Activated CD8-positive, alpha-beta memory T cell treated with anti-CD3 and anti-CD28 coated beads for 1 hour (primary cell): Measurements from ENCODE around the gene THAP5.
A peak's percentile ranks its signal among the peaks of the same experiment; 100 is the strongest.
"Not testable (repeated sequence)": the region's sequence is repeated elsewhere in the genome, so short reads cannot be mapped to it uniquely, and the experiment has no call there.

Experiments used
- DNase-seq, 2 donors: peaks; one replicate each; pipeline ENCODE4 v3.0.0-alpha.2; 2020; ENCODE audit warnings: low read depth in 1 of 2; ENCODE audit errors: extremely low read depth in 1 of 2

The THAP5 gene

DNA sequence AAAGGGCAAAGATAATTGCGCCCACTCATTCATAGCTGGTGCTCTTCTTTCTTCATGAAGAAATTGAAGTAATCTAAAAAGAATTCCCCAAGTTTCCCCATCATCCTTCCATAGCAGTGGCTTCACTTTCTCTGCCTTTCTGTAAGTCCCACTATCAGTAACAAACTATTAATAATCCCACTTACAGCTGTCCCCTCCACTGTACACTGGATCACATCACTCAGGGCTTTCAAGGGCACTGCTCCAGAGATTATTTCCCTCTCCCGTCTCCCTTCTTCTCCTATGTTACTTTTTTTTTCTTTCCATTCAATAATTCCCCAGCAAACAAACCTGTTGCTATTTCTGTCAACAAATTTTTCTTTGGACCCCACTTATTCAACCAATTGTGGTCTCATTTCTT, 16.3 kb upstream of the THAP5 start:
- no peak for DNase-seq

DNA sequence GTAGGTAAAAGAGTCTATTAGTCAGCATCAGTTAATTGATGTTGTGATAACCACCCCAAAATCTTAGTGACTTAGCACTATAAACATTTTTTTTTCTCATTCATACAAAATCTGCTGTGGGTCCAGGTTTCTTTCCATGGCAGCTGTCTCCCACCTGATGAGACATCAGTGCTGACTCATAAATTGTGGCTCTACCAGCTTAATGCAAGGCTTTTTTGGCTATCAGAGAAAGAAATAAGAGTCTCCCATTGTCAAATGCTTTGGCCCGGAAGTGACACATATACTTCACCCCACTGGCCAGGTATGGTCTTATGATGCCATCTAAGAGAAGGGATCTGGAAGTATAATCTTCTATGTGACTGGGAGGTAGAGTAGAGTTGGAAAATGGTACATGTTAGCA, 14.7 kb upstream of the THAP5 start:
- DNase-seq, result no peak

DNA sequence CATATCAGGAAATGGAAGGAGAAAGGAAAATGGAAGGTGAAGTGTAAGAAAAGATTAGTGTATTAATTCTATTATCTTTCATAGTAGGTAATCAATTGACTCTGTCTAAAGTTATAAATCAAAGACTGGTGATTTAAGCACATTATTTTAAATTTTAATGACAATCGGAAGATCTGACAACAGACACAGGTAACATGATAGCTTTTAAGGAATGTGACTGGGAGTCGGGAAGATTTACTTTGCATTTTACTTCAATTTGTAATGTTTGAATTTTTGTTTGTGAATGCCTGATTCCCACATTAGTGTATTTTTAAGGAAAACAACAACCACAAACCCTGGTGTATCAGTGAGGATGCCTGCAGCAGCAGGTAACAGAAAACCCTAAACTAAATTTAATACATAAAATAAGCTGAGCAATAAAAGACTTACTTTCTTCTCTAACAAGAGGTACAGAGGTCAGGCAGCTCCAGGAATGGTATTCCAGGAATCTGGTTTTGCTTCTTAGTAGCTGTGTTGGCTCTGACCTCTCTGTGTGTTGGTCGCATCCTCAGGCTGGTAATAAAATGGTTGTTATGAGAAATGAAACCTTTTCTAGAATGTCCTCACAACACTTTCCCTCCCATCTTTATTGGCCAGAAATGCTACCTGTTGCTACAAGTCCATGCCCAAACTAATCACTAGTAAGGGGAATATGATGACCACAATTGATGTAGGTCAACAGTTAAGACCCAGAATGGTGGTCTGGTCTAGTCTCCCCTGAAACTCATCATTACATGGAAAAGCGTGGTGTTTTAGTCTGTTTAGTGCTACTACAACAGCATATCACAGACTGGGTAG, 12.4 kb upstream of the THAP5 start:
- DNase-seq, result no peak

DNA sequence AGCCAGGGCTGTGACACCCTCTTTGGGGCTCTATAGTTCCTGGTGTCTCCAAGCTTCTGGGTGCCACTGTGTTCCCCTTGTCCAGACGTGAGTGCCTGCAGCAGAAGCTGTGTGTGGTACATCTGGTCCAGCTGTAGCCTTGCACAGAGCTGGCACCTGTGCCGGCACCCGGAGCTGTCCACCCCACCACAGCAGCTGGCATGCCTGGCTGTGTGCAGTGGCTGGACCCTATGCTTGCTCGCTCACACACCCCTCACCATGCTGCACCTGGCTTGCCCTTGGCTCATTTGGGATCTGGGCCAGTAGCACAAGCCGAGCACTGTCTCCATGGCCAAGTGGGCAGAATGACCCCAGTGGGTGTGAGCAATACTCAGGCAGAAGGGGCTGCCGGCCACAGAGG, 10.8 kb upstream of the THAP5 start:
- no peak for DNase-seq

DNA sequence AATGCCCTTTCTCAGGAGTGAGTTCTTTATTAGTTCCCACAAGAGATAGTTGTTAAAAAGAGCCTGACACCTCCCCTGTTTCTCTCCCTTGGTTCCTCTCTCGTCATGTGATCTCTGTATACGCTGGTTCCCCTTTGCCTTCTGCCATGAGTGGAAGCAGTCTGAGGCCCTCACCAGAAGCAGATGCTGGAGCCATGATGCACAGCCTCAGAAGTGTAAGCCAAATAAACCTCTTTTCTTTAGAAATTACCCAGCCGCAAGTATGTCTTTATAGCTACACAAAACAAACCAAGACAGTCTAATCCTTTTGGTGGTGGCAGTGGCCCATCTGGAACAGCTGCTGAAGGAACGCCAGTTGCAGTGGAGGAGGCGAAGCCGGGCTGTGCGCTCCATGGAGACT, 9.4 kb upstream of the THAP5 start:
- DNase-seq, result no peak

DNA sequence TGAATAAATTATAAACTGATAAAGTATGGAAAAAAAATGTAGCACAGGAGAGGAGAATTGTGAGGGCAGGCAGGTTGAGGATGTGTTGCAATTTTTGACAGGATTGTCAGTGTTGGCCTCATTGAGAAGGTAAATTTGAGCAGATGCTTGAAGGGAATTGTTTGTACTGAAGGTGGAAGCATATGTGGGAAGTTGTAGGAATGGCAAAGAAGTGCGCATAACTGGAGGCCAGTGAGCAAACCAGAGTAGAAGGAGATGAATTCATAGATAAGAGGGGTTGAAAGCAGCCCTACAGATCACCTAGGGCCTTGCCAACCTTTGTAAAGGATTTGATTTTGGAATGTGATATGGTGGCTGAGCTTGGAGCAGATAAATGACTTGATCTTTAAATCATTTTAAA, 6.6 kb upstream of the THAP5 start:
- no peak for DNase-seq

DNA sequence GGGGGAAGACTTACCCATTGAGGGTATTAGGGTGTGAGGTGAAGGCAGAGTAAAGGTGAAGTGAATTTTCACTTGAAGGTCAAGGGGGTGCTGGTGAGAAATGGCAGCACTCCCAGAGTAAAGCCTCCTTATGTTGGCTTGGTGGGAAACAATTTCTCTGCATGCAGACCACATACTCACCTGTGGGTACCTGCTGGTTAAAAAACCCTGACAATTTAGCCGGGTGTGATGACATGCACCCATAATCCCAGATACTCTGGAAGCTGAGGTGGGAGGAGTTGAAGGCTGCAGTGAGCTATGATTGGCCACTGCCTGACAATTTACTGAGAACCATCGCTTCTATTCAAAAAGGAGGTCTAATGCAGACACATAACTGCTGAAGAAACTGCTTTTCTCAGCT, 5.7 kb upstream of the THAP5 start:
- DNase-seq, result no peak

DNA sequence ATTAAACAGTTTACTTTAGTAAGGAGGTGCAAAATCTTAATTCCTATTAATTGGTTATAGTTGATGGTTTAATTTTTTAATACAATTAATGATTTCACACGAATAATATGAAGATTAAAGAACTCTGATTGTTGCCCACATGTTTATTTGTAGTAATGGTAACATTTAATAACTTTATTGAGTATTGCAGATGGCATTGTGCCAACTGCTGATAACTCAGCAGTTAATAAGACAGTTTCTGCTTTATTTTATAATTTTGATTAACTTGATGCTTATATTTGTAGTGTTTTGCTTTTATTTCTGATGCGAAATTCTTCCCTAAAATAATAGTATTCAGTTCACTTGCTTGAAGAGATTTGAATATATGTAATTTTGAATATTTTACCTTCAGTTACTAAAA, 3.0 kb upstream of the THAP5 start:
- DNase-seq, result no peak

DNA sequence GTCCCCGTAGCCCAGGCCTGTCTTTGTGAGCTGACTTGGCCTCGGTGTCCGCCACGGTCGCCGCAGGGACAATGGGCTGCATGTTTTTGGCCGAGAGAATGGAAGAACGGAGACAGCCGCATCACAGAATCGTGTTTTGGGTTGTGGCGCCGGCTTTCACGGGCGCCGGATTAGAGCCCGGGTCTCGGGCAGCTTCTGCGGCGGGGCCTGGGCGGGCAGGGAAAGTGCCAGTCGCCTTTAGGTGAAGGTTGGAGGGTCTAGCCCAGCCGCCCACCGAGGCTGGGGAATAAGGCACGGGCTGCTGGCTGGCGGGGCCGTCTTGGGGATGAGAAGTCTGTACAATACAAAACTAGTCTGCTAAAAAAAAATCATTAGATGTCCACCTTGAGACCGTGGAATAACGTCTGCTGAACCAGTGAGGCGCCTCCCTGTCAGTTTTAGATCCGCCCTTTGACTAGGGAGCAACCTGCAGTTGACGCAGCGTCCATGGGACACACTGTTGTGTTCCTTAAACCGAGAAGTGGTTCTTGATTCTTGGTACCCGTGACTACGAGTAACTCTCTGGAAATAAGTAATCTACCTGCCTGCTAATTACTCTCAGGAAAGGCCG, 745 bp upstream of the THAP5 start:
- peak in 1 of 2 donors; percentile 25 for DNase-seq

DNA sequence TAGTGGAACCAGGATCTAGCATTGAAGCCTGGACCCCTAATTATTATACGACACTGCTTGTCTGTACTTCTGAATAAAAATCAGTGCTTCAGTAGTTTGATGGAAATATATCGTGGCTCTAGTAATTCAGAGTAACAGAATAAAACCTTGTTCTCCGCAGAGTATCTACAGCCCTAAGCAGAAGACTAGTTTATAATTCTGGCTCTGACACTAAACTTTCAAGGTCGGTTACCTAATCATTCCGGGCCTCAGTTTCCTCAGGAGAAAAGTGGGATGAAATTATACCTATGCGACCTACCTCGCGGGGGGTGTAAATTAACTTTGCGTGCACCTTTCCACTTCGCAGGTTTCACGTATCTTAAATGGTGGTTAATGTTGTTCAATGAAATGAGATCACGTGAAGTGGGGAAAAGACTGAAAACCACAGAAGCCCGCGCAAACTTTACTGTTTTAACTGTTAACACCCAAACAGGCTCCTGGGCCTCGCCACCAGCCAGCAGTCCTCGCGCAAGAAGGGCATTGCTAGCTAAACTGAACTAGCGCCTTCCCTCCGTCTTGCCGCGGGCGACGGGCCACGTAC, 615 bp downstream of the THAP5 start:
- DNase-seq, result peak in 1 of 2 donors; percentile 25

DNA sequence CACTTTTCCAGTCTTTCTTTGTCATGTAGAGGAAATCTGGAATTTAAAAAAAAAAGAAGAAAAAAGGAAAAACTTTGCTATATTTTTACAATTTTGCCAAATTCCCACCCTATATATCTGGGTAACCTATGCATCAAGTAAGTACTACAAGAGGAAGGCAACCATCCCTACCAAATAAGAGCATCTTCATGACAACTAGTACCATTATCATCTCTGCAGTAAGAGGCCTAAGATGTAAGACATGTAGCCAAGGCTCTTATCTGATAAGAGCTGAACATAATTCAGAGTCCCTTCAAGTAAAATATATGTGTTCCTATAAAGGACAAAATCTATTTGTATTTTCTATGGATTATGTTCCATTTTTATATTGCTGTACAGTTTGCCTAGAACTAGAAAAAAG, 3.5 kb downstream of the THAP5 start:
- DNase-seq, result no peak

DNA sequence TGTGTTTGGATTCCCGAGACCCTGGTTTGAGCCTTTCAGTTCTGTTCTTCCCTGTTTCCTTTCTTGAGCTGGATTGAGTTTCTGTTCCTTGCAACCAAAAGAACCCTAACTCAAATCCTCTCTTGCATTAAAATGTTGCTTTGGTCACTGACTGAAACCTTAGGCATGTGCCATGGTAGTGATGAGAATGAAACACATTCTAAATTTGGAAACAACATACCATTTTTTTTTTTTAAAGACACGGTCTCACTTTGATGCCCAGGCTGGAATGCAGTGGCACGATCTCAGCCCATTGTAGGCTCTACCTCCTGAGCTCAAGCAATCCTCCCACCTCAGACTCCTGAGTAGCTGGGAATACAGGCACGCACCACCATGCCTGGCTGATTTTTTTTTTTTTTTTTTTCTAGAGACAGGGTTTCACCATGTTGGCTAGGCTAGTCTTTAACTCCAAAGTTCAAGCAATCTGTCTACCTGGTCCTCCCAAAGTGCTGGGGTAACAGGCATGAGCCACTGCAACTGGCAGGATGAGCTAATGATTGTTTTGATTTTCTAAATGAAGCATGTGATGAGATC, 8.4 kb downstream of the THAP5 start:
- DNase-seq, result no peak

DNA sequence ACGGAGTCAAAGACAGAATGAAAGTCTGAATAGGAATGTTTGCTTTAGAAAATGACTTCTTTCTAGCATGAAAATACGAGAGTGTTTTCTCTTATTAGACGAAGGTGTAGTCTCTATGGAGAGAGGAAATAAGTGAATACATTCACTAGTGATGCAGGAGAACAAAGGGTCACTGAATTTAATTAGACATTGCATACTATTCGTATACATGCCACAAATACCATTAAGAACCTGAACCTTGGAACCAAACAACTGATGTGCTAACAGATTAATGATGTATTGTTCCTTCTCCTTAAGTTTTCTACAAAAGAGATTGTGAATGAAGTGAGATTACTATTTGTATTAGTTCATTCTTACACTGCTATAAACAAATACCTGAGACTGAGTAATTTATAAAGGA, 10.3 kb downstream of the THAP5 start:
- DNase-seq, result no peak

DNA sequence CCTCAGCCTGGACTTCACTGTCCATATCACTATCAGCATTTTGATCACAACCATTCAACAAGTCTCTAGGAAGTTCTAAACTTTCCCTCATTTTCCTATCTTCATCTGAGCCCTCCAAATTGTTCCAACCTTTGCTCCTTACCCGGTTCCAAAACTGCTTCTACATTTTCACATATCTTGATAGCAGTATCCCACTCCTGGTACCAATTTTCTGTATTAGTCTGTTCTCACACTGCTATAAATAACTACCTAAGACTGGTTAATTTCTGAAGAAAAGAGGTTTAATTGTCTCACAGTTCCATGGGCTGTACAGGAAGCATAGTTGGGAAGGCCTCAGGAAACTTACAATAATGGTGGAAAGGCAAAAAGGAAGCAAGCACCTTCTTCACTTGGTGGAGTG, 11.9 kb downstream of the THAP5 start:
- DNase-seq, result no peak

DNA sequence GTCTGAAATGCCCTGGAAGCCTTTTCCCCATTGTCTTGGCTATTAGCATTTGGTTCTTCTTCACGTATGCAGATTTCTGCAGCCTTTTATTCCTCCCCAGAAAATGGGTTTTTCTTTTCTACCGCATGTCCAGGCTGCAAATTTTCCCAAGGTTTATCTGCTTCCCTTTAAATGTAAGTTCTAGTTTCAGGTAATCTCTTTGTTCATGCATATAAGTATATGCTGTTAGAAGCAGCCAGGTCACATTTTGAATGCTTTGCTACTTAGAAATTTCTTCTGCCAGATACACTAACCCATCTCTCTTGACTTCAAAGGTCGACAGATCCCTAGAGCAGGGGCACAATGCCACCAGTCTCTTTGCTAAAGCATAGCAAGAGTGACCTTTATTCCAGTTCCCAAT, 12.3 kb downstream of the THAP5 start:
- no peak for DNase-seq

DNA sequence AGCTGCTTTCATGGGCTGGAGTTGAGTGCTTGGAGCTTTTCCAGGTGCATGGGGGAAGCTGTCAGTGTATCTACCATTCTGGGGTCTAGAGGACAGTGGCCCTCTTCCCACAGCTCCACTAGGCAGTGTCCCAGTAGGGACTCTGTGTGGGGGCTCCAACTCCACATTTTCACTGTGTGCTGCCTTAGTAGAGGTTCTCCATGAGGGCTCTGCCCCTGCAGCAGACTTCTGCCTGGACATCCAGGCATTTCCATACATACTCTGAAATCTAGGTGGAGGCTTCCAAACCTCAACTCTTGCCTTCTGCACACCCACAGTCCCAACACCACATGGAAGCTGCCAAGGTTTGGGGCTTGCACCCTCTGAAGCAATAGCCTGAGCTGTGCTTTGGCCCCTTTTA, 12.8 kb downstream of the THAP5 start:
- DNase-seq, result not testable (repeated sequence)

DNA sequence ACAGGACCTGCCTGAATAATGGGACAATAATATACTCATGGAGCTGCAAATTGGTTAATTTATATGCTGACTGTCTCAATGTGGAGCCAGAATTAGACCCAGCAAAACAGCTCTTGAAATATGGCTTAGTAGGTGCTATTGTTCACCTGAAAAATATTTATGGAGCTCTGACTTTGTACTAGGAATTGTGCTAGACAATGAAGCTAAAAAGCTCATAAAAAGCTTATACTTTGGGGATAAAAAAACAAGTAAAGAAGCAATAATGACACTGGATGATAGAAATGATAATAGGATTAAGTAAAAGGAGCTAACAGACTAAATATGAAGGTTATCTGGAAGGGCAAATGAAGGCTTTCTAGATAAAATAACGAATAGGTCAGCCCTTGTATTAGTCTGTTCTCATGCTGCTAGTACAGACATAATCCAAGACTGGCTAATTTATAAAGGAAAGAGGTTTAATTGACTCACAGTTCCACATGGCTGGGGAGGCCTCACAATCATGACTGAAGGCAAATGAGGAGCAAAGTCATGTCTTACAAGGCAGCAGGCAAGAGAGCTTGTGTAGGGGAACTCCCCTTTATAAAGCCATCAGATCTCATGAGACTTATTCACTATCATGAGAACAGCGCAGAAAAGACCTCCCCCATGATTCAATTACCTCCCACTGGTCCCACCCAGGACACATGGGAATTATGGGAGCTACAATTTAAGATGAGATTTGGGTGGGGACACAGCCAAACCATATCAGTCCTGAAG, 21.2 kb downstream of the THAP5 start:
- not testable (repeated sequence) for DNase-seq

DNA sequence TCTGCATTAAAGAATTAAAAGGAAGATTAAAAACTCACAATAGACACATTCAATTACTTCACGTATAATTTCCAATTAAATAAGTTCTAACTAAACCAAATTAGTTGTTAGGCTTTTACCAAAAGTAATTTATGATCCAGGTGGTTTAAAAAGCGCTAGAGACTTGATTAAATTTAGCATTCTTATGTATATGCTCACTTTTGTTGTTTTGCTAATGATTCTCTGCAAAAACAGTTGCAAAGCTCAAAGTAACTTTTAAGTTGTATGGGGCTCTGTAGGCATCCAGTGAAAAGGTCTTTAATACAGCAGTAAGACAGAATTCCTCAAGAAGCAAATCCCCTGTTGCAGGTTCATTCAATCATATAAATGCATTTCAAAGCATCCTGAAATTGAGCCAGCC, 28.0 kb downstream of the THAP5 start:
- no peak for DNase-seq

DNA sequence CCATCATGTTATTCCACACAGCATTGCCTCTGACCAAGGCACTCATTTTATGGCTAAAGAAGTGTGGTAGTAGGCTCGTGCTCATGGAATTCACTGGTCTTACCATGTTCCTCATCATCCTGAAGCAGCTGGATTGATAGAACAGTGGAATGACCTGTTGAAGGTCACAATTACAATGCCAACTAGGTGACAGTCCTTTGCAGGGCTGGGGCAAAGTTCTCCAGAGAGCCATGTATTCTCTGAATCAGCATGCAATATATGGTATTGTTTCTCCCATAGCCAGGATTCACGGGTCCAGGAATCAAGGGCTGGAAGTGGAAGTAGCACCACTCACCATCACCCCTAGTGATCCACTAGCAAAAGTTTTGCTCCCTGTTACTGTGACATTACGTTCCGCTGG, 30.8 kb downstream of the THAP5 start:
- DNase-seq, result not testable (repeated sequence)

DNA sequence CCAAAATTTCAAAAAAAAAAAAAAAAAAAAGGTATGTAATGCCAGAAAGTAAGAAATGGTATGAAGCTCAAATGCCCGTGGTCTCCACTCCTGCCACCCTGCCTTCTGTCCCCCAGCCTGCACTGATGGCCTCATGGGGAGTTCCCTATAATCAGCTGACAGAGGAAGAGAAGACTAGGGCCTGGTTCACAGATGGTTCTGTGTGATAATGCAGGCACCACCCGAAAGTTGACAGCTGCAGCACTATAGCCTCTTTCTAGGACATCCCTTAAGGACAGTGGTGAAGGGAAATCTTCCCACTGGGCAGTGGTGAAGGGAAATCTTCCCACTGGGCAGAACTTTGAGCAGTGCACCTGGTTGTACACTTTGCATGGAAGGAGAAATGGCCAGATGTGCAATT, 31.3 kb downstream of the THAP5 start:
- DNase-seq, result not testable (repeated sequence)

DNA sequence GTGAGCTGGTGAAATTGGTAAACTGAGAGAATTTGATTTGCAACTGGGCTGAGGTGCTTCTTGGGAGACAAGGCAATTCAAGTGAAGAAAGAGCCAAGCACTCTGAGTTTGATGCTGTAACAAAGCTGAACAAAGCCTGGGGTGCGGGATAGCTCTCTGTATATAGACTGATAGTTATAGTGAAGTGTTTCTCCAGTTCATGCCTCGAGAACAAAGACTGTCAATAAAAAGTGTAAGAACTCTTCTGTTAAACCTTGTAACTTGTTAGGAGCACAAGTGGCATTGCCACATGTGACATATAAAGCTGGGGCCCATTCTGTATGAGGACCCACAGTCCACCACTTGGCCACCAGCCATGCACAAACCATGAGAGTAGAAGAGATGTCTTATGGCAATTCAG, 32.3 kb downstream of the THAP5 start:
- DNase-seq, result no peak
